NCI-H345 (cell line): Measurements from ENCODE around the gene RAPH1.
"Not testable (repeated sequence)": the region's sequence is repeated elsewhere in the genome, so short reads cannot be mapped to it uniquely, and the experiment has no call there.

Source experiments
- DNase-seq: peaks from one replicate; lab custom pipeline; 2025; lab: John Stamatoyannopoulos, UW

Gene RAPH1

DNA sequence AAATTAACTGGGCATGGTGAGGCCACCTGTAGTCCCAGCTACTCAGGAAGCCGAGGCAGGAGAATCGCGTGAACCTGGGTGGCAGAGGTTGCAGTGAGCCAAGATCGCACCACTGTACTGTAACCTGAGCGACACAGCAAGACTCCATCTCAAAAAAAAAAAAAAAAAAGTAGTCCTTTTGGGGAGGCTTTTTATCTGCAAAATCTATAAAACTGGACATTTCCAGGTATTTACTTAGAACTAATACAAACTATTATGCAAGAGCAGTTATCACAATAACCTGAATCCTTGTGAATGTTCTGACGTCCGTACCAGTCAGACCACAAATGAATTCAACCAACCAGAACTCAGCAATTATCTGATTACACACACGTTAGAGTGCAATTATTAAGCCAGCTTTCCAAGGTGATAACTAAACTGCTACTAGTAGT is 8.8 kb upstream of the RAPH1 start:
- no peak for DNase-seq

DNA sequence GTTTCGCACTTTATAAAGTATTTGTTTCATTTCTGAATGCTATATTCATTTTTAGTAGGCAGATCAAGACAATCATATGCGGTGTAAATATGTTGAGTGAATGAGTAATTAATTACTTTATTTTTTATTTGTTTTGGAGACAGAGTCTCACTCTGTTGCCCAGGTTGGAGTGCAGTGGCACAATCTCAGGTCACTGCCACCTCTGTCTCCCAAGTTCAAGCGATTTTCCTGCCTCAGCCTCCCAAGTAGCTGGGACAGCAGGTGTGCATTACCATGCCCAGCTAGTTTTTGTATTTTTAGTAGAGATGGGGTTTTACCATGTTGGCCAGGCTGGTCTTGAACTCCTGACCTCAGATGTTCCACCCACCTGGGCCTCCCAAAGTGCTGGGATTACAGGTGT is 5.5 kb upstream of the RAPH1 start:
- DNase-seq, result not testable (repeated sequence)

DNA sequence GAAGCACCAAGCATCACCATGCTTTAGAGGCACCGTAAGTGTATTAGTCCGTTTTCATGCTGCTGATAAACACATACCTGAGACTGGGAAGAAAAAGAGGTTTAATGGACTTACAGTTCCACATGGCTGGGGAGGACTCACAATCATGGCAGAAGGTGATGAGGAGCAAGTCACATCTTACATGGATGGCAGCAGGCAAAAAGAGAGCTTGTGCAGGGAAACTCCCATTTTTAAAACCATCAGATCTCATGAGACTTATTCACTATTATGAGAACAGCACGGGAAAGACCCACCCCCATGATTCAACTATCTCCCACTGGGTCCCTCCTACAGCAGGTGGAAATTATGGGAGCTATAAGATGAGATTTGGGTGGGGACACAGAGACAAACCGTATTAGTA is 3.1 kb upstream of the RAPH1 start:
- DNase-seq, result not testable (repeated sequence)

DNA sequence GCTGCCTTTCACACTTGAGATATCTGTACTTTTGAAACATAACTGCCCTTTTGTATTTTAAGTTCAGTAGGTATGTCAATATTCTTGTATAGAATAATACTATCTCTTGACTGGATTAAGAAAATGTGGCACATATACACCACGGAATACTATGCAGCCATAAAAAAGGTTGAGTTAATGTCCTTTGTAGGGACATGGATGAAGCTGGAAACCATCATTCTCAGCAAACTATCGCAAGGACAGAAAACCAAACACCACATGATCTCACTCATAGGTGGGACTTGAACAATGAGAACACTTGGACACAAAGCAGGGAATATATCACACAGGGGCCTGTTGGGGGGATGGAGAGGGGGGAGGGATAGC is 1.5 kb upstream of the RAPH1 start:
- DNase-seq, result not testable (repeated sequence)

DNA sequence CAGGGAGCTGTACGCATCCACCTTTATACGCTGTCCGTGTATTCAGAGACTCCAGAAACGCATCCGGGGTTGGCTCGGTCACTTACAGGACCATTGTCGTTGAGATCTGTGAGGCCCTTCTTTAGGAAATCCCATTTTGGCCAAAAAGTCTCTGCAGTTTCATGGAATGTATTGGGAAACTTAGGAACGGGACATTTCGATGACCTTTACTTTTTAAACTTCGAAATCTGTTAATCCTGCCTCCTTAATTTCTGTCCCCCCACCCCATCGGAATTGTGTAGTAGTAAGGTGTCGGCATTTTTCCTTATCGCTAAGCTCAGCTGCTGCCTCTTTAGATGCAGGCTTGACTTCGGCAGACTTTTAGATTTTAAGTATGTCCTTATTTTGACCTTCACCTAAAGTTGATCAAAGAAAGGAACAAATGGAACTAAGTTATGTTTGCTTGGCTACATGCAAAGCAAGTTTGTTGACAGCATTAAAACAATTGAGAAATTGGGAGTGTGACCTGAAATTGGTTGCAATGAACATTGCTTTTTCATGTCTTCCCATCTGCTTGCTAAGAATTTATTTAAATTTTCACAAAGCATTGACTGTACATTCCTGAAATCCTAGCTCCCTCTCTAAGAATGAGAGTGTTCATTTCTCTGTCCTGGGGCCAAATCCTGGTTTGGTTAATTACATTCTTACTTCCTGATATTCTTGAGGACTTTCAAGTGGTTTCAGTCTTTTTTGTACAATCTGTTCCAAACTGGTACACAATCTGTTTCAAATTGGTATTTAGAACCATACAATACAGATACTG is 884 bp upstream of the RAPH1 start:
- peak; percentile 30 for DNase-seq

DNA sequence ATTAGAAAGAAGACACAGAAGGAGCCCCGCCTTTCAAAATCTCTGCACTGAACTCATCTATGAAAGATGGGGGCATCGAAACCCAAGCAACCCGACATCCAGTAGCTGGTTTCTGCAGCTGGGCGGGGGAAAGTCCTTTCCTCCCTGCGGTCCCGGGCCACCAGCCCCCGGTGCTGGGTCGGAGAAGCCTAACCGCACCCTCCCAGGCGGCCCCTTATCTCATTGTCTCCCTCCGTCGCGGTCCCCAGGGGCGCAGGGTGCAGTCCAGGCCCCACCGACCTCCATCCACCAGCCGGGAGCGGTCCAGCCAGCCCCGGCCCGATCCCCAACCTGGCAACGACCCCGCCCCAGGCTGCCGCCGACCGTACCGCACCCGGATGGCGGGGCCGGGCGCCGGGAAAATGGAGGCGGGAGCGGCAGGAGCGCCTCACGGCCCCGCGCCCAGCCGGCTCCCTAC is 452 bp downstream of the RAPH1 start:
- peak; percentile 45 for DNase-seq

DNA sequence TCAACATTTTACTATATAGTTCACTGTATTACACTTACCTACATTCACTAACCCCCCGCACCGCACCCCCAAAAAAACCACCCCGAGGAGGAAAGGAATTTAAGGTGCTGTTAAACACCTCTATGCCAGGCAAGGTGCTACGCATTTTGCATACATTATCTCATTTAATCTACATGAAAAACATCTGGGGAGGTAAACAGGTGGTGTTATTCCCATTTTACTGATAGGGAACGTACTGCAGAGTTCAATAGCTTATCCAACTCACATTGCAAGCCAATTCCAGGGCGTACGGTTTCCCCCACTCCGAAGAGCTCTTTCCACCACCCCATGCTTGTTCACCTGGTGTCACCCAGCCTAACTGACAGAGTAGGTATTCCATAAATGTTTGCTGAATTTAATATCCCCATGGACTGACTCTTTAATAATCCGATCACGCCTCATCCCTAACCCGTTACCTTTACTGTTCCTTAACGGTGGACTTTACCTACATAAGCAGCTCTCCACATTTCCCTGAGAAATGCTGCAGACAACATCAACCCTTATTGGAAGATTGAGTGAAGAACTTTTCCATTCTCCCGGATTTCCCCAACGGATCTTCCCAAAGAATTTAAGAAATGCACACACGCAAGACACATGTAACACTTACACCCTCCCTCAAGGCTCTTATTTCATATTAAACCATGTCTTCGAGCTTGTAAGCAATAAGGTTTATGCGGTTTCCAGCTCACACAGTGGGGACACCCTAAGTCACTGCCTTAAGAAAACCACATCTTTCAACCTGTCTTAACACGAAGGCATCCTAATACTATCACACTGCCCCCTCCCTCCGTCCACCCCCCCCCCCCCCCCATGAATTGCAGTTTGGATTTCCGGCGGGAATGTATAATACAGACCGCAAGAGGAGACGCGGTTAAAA is 1.2 kb downstream of the RAPH1 start:
- no peak for DNase-seq

DNA sequence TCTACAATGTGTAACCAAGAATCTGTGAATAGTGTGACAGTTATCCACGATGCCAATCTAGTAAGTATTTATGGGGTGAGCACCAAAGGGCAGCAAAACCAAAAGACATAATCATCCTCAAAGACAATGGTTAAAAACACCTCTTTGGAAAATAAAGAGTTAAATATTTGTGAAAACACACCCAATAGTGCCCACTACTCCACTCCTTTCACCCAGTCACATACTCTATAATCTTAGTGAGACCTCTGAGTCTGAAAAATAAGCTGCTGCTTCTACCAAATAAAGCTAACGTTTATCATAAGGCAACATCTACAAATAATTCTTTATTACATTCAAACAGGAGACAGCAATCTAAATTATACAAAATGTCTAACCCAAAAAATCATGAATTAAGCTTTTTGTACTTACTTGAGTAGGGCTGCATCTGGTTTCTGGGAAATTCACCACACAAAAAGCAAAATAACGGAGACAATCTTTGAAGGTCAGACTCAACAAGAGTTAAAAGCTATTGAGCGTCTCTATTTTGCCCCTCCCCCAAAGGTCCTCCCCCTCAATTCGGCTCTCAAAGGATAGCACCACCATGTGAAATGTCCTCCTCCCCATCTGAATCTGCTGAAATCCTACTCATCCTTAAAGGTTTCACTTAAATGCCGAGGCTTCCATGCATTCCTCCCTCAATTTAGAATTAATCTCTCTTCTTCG is 2.0 kb downstream of the RAPH1 start:
- peak; percentile 20 for DNase-seq

DNA sequence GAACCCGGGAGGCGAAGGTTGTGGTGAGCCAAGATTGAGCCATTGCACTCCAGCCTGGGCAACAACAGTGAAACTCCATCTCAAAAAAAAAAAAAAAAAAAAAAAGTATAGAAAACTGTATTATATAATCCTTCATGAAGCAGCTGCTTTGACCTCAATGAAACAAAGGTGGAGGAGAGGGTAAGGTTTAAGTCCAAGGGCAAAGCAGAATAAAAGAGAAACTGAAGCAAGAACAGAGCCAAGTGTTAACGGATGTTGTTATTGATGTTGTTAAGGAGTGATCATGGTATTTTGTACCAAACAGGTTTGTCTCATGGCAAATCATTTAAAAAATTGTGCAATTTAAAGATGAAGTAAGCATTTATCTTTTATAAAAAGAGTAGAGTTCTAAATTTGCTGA is 7.4 kb downstream of the RAPH1 start:
- DNase-seq, result no peak

DNA sequence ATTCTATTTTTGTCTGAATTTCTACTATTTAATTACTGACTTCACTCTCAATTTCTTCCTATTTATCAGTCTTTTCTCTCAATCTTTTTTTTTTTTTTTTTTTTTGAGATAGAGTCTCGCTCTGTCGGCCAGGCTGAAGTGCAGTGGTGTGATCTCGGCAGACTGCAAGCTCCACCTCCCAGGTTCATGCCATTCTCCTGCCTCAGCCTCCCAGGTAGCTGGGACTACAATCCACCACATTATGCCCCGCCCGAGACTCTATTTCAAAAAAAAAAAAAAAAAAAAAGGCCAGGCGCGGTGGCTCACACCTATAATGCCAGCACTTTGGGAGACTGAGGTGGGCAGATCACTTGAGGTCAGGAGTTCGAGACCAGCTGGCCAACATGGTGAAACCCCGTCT is 21.8 kb downstream of the RAPH1 start:
- not testable (repeated sequence) for DNase-seq

DNA sequence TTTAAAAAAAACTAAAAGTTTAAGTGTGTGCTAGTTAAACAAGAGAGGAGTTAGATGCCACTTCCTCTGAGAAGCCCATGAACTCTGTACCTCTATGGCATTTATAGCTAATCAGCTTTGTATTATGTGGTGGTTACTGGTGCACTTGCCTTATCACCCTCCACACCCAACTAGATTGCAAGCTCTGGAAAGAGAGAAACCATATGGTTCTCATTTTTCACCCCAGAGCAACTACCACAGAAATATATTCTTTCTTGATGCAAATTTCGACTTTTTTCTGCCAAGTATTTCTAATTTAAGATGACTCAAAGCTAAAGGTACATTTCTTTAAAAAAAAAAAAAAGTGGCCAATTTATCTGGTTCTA is 24.2 kb downstream of the RAPH1 start:
- no peak for DNase-seq

DNA sequence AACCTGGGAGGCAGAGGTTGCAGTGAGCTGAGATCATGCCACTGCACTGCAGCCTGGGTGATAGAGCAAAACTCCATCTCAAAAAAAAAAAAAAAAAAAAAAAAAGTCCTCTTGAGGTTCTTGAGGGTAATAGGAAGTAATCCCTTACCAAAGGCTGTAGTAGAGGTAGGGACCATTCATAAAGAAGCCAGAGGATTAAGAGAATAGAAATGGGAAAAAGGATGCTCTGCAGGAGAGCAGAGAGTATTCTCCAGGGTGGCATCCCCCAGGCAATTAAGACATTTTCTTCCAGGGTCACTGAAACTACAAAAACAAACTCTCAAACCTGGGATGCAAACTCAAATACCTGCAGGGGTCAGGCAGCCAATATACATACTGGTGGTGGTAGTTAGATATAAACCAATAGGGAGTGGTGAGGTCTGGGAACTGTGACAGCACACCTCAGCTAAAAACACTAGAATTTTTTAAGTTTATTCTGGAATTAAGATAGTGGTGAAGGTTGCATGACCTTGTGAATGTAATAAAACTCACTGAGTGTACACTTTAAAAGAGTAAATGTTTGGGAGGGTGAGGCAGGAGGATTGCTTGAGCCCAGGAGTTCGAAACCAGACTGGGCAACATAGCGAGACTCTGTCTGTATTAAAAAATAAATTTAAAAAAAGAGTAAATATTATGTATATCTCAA is 24.7 kb downstream of the RAPH1 start:
- no peak for DNase-seq

DNA sequence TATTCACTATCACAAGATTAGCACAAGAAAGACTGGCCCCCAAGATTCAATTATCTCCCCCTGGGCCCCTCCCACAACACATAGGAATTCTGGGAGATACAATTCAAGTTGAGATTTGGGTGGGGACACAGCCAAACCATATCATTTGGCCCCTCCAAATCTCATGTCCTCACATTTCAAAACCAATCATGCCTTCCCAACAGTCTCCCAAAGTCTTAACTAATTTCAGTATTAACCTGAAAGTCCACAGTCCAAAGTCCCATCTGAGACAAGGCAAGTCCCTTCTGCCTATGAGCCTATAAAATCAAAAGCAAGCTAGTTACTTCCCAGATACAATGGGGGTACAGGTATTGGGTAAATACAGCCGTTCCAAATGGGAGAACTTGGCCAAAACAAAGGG is 31.6 kb downstream of the RAPH1 start:
- not testable (repeated sequence) for DNase-seq

DNA sequence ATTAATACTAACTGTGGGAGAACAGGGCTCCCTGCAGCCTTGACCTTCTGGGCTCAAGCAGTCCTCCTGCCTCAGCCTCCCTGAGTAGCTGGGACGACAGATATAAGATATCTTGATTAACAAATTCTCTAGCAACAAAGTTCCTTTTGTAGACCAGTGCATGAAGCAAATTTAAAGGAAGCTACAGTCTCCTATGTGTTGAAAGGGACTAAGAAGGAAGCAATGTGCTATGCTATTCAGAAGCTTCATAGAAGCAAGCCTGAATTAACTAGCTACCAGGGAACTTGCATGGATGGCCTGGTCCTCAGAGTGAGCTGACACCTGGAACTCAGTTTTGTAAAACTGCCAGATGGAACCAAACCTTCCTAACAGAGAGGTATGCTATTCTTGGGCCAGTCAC is 33.2 kb downstream of the RAPH1 start:
- no peak for DNase-seq

DNA sequence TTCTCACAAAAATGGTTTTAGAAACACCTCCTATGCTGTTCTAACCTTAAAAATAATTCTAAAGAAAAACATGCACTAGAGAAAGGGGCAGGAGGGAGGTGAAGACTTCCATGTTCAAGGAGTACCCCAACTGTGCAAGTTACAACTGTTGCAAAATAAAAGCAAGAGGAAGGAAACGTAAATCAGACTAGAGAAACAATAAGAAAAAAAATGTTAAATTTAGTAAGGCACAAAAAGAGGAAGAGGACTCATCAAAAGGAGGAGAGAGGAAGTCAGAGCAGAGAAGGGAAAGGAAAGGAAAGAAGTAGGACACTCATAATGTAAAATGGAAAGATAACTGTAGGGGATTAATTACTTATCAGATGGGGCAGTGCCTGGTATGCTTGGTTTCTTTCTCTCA is 34.1 kb downstream of the RAPH1 start:
- no peak for DNase-seq

DNA sequence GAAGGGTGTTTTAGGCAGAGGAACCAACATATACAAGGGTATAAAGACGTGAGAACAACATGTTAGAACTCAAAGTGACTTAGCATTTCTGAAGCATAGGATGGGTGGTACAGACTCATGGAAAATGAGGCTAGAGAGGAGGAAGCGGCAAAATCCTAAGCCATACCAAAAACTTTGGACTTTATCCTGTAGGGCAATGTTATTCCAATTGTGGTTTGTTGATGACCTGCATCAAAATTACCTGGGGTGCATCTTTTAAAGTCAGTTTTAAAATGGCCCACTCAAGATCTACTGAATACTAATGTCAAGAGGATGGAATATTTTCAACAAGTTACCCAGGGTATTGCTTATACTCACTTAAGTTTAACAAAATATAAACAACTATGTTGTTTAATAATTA is 34.8 kb downstream of the RAPH1 start:
- no peak for DNase-seq

DNA sequence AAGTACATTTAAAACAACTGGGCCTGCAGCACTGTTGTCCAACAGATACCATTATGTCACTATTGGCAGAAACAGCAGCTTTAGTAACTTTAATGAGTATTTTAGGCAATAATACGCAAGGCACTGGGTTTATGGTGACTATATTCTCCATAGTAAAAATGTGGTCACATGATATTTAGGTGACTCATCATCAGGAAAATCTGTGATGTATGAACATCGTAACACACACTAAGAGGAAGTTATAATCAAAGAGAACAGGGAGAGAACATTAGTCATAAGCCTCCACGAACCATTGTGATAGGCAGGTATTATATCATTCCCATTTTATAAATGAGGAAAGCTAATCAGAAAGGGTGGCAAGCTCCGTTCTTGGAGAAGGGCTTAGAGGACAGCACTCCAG is 36.9 kb downstream of the RAPH1 start:
- no peak for DNase-seq

DNA sequence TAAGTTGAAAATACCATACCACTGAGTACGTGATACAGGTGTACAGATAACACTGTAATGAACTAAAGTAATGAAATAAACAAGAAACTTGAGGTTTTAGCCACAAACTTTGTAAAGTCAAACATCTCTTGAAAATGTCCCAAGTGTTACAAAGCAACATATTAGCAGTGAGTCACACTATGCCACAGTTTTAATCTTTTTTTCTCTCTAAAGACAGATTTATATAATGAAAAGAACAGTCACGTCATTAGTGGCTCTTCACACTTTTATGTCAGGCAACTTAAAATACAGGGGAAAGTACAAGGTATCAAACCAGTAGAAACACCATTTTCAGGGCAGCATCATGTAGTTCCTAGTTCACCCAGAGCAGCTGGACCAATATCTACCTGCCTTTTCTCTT is 42.1 kb downstream of the RAPH1 start:
- DNase-seq, result no peak

DNA sequence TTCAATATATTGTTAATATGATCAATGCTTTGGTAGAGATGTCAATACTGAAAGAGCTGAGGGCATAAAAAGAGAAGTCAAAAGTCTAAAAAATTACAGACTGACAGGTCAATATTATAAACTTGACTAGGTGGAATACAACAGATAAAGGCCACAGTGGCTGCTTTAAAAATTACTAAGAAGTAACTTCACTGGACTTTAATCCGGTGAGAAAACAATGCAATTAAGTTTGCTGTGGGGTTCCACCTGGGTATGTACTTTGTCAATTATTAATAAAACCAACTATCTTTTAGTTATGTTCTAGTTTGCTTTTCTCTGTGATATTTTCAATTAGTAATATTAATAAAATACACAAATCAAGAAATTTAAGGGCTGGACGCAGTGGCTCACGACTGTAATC is 44.7 kb downstream of the RAPH1 start:
- no peak for DNase-seq

DNA sequence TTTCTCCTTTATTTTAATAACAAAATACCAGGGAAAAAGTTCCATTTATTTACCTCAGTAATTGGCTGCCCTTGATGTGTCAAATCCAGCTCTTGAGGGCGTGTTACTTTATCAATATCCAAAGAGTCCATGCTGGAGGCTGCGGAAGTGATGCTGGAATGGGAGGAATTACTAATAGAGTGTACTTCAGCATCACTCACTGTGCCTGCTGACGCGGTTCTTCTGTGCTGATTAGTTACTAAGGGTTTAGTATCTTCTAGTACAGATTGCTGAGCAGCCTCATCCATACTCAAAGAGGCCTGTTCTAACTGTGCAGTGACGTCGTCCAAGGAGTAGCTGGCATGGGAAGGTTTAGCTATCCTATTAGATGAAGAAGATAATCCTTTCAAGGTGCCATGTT is 45.6 kb downstream of the RAPH1 start:
- no peak for DNase-seq

DNA sequence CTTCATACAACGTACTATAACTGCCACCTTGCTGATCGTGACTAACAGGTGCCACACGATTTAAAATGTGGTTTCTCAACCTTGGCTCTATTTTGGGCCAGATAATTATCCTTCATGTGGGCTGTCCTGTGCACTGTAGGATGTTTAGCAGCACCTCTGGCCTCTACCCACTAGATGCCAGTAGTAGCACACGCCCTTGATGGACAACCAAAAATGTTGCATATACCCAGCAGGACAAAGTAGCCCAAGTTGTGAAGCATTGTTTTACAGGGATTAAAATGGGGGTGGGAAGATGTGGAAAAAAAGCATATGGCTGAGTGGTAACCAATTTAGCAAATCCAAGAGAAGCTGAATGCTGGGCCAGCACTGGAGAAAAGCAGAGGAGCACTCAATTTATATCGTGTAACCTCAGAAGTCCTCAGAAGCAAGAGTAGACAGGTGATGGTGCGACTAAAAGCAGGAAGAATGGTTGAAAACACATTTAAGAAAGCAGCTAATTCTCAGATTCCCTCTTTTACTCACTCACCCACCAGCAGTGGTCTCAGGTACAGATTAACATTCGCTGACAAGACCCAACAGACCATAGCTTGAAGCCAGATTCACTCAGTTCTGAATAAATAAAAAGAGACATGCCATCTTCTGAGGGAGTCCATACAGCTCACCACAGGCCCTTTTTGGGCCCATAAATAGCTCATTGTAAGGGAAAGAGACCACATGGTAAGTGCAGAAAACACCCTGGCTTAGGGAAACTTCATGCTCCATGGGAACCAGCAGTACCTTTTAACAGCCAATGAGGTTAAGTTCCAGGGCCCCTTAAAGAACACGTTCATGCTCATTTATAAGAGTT is 50.6 kb downstream of the RAPH1 start:
- peak; percentile 6 for DNase-seq
